Retina (tissue), 1 donor: ENCODE data around the gene PAOX.

Source experiments
- DNase-seq: peaks from one replicate; pipeline ENCODE4 v3.0.0-alpha.2; 2016

PAOX gene

DNA sequence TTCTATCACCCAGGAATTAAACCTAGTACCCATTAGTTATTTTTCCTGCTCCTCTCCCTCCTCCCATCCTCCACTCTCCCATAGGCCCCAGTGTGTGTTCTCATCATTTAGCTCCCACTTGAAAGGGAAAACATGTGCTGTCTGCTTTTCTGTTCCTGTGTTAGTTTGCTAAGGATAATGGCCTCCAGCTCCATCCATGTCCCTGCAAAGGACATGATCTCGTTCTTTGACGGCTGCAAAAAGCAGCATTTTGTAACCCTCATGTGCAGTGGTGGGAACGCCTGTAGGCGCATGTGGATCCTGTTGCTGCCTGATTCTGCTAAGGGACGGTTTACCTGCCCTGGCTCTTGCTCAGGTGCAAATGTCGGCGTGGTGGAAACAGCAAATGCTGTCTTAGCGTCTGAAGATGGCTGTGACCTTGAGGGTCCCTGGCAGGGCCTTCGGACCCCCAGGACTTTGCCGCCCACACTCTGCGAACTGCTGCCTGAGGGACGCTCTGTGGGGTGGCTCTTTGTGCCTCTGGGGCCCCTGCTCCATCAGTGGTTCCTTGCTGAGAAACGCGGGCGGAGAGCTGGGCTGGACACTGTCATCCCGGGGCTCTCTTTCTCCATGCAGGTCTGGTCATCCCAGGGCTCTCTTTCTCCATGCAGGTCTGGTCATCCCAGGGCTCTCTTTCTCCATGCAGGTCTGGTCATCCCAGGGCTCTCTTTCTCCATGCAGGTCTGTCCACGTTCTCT is 9.3 kb downstream of the PAOX start:
- no peak for DNase-seq

DNA sequence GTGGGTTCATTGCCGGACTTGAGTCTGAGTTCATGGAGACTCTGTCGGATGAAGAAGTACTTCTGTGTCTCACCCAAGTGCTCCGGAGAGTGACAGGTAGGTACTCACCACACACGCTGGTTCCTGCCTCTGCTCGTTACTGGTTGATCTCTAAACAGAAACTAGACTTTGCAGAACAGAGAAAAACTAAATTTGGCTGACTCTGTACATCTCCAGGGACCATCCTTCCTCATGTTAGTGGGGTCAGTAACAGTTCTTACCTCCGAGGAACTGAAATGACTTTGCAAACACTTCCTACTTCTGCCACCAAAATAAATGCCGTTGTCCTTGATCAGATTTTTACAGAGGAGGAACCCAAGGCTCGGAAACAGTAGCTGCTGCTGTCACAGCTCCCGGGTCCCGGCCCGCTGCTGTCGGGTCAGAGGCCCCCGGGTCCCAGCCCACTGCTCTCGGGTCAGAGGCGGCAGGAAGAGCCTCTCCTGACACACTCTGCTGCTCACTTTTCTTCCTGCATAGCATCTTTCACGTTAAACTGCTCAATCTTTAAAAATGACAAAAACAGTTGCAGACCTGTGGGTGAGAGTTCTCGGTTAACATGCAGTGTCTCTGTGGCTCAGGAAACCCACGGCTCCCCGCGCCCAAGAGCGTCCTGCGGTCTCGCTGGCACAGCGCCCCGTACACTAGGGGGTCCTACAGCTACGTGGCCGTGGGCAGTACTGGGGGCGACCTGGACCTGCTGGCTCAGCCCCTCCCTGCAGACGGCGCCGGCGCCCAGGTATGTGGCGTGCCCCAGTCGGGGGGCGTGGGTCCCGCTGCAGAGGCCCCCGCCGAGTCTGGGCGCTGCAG is 10.1 kb downstream of the PAOX start:
- no peak for DNase-seq

DNA sequence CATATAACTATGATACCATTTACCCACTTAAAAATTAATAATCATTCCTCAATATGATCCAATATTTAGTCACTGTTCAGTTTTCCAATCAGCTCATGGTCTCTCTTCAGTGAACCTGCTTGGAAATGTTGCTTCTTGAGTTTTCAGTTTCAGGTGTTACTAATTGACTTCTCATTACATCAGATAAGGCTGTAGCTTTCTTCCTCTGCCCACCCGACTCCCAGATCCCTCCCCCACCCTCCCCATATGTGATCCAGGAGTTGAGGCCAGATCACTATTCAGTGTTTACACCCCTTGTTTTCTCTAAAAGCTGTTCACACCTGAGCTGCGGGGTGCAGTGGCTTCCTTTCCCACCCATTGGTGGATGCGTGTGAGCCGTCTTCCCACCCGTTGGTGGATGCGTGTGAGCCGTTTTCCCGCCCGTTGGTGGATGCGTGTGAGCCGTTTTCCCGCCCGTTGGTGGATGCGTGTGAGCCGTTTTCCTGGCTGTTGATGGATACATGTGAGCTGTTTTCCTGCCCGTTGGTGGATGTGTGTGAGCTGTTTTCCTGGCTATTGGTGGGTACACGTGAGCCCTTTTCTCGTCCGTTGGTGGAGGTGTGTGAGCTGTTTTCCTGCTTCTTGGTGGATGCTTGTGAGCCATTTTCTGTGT is 11.7 kb downstream of the PAOX start:
- DNase-seq: no peak

DNA sequence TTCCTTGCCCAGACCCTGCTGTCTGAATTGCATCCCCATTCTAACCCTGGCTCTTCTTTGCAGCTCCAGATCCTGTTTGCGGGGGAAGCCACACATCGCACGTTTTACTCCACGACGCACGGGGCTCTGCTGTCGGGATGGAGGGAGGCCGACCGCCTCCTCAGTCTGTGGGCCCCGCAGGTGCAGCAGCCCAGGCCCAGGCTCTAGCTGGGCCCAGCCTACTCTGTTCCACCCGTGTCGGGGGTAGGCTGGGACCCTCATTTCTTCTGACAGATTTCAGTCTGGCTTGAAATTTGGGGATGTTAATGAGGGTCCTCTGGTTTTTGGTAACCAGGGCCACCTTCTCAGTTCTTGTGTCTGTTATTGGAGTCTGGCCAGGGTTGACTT is 12.2 kb downstream of the PAOX start:
- no peak for DNase-seq

DNA sequence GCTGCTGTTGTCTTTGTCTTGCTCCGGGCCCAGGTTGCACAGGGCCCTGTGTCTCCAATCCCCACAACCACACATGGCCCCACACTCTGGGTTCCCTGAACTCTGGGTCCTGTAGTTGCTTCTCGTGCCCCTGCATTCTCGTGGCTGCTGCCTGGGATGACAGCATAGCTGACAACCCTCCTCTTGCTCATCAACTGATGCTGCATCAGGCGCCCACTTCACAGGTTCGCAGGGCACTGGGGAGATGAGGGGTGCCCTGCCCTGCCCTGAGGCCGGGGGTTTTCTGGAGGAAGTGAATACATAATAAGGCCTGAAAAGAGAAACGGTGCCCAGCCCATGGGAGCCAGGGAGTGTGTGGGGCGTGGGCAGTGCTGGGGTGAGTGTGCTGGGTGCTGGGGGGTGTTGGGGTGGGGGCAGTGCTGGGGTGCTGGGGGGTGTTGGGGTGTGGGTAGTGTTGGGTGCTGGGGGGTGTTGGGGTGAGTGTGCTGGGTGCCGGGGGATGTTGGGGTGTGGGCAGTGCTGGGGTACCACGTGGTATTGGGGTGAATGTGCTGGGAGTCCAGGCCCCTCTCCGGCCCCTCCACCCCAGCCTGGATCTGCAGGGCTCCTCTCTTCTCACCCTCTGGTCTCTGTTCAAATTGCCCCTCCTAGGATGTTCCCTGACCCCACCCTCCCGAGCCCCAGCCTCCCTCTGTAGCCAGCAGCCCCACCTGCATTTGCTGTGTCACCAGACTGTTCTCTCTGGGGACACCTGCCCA is 12.9 kb downstream of the PAOX start:
- no peak for DNase-seq

DNA sequence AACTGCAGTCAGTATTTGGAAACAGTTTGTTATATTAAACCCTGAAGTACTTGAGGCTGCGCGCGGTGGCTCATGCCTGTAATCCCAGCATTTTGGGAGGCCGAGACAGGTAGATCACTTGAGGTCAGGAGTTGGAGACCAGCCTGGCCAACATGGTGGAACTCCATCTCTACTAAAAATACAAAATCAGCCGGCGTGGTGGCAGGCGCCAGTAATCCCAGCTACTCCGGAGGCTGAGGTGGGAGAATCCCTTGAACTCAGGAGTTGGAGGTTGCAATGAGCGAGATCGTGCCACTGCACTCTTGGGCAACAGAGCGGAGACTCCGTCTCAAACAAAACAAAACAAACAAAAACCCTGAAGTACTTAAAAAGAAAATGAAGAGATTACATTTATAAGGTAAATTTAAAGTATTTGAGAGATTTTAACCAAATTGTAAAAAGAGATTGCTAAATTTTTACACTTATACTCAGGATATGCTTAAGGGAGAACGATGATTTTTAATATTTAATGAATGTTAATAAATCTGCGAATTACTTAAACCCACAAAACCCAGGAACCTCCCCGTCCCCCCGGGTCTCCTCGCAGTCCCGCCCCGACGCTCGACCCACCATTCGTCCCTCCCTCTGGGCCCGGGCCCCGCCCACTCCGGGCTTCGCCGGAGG is 14.5 kb downstream of the PAOX start:
- DNase-seq: no peak

DNA sequence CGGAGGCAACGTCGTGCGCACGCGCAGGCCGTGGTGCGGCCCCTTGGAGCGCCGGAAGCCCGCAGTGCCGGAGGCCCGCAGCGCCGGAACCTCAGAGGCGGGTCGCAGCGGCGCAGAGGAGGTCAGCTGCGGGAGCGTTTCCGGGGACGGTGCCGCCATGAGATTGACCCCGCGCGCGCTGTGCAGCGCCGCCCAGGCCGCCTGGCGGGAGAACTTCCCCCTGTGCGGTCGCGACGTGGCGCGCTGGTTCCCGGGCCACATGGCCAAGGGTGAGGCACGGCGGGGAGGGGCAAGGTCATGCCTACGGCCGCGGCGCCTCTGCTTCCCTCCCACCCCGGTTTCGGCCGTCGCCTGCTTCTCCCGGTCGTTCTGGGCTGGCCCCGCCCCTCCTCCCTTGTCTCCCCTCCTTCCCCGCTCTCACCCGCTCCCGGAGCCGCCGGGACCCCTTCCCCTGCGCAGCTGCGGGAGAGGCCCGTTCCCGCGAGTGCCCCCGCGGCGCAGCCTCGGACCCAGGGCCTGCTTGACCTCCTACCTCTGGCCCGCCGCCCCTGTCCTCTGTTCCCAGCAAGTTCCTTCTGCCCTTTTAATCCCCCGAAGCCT is 15.1 kb downstream of the PAOX start, which contains the start of gene MTG1:
Gene MTG1 (plus strand): TSS at position 94 of the 600 bp plus-strand sequence. CDS start 64 bp downstream, at position 158.
- DNase-seq: peak; percentile 96

DNA sequence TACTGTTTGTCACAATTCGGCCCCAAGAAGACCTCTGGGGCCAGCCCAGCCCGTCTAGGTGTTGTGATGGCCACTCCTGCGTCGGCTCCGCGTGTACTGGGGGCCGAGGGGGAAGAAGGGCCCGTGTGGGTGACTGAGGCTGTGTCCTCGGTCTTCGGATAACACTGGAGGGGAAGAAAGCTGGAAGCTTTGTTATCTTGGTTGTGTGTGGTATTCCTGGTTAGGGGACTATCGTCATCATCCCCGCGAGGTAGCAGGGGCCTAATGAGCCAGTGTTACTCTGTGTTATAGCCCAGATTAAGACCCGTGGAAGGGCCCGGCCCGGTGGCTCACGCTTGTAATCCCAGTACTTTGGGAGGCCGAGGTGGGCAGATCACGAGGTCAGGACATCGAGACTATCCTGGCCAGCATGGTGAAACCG is 15.7 kb downstream of the PAOX start:
- DNase-seq: no peak

DNA sequence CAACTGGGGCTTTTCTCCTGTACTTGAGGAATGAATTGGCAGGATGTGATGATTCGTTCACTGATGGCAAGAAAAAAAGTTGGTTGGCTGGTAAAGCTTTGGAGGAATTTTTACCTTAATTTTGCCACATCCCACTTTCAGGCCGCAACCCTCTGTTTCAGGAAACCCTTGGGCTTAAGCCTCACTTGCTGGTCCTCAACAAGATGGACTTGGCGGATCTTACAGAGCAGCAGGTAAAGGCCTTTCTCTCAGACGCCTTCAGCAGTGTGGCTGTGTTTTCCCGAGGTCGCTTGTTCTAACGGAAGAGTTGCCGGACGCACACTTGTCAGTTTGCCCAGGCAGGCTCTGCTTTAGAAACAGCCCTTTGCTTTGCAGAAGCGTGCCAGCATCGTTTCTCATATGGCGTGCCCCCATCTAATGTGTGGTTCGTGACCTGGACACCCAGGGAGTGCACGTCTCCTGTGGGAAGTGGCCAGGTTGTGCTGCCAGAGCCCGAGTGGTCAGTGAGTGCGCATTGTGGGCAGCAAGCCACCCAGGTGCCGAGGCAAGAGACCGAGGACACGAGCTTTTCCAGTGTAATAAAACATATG is 17.1 kb downstream of the PAOX start:
- no peak for DNase-seq

DNA sequence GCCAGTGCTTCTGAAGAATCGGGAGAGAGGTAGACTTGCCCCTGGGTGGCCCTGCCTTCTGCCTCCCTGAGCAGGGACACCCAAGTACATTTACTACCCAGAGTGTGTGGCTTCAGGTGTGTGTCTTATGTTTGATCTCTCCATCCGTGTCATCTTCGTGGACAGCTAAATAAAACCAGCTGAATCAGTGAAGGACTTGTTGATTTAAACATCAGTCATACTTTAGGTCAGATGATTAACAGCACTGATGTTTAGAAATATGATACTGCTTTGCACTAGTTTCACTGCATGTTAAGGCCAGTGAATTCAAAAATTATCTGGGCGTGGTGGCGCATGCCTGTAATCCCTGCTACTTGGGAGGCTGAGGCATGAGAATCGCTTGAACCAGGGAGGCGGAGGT is 18.9 kb downstream of the PAOX start:
- DNase-seq: no peak

DNA sequence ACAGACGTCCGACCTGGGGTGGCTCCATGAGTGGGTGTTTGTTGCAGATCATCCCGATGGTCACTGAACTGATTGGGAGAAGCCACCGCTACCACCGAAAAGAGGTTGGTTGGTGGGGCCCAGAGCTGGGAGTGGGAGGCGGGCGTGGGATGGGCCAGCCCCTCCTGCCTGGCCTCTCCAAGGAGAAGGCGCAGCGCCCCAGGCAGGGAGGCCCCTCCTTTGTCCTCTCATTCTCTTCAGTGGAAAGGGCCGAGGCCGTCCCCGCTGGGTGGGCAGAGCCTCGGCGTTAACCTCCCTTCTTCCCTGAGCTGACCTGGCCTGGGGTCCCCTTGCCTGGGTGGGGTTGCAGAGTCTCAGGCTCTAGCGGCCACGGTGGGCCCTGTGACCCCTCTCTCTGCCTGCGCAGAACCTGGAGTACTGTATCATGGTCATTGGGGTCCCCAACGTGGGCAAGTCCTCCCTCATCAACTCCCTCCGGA is 20.1 kb downstream of the PAOX start:
- DNase-seq: no peak

DNA sequence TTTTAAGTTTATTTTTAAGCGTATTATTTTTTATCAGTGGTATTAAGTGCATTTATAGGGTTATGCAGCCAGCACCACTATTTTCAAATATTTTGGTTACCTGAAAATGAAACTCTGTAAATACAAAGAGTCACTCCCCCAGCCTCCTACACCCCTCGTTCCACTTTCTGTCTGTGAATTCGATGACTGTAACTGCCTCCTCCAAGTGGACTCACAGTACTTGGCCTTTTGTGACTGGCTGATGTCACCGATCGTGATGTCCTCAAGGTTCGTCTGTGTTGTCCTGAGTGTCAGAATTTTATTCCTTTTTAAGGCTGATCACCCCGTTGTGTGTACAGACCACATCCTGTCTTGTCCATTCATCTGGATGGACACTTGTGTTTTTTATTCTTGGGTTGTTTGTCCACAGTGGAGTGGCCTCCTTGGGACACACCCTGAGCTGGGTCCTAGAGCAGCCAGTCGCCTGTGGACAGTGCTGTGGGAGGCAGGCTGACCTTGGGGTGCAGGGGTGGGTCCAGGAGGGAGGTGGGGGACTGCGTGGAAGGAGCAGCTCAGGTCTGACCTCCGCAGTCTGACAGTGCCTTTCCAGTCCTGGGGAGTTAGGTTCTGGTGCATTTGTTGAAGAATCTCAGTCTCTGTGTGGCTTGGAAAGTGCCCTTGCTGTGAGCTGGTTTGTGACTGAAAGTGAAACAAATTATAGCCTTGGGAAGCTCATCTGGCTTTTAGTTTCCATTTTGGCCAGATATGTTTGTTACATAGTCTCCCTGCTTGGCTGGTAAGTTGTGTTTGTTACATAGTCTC is 21.8 kb downstream of the PAOX start:
- no peak for DNase-seq

DNA sequence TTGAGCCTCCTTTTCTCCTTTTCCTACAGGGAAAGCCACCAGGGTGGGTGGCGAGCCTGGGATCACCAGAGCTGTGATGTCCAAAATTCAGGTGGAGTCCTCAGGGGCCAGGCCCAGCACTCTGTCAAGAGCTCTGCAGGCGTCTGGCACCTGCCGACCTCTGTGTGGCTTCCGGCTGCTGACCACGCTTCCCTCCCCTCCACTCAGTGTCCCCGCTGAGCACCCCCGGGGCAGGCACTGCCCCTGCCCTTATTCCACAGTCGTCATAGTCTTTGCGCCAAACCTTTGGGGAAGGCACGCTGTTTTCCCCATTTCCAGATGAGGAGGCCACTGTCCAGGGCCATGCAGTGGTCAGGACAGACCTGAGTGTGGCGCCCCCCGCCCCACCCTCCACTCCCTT is 22.4 kb downstream of the PAOX start:
- DNase-seq: no peak

DNA sequence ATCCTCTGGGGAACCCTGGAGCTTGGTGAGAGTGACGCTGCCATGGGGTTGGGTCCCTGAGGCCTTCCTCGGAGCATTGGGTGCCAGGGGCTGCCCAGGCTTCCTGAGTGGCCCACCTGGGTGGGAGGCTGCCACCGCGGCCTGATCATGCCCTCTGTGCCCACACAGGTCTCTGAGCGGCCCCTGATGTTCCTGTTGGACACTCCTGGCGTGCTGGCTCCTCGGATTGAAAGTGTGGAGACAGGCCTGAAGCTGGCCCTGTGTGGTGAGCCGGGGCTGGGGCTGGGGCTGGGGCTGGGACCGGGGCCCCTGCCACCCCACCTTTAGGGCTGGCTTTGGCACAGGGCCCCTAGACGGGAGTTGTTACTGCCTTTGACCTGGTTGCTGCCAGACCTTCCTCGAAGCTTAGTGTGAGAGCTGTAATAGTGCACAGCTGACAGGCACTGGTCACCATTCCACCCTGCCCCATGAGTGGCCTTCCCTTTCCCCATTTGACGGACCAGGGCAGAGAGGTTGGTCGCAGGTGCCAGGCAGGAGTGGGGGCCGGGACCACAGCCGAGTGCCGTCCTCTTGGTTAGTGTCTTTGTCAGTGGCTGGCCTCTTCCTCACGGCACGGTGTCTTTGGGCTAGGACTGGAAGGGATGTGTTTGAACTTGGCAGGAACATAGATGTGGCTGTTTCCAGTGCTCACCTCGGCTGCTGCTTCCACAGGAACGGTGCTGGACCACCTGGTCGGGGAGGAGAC is 23.1 kb downstream of the PAOX start:
- DNase-seq: no peak

DNA sequence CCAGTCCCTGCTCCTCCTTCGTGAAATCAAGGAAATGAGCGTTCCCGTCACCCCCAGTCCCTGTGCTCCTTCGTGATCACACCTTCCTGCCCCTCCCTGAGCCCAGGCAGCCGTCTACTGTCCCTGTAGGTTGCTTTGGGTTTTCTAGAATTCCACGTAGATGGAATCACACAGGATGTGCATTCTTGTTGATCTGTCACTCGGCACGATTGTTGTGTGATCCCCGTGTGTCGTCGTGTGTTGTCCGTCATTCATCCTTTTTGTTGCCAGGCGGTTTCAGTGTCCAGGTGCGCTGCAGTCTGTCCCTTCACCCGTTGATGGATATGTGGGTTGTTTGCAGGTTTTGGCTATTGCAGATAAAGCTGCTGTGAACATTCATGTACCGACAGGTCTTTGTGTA is 24.3 kb downstream of the PAOX start:
- no peak for DNase-seq

DNA sequence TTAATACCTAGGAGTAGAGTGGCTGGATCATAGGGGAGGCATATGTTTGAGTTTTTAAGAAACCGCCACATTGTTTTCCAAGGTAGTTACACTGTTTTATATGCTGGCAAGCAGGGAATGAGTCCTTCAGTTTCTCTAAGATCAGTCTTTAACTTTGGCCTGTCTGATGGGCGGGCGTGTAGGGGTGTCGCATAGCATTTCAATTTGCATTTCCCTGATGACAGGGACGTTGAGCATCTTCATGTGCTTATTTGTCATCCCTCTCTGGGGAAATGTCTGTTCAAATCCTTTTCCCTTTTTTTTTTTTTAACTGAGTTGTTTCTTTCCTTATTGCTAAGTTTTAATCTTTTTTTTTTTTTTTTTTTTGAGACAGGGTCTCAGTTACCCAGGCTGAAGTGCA is 24.7 kb downstream of the PAOX start:
- DNase-seq: no peak

DNA sequence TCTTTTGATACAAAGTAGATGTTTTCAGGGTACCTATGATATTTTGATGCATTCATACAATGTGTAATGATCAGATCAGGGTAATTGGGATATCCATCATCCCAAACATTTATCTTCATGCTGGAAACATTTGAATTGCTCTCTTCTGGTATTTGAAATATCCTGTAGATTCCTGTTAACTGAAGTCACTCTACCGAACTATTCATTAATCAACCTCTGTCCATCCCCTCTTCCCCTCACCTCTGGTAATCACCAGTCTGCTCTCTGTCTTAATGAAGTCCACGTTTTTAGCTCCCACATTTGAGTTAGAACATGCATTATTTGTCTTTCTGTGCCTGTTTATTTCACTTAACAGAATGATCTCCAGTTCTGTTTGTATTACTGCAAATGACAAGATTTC is 26.2 kb downstream of the PAOX start:
- no peak for DNase-seq

DNA sequence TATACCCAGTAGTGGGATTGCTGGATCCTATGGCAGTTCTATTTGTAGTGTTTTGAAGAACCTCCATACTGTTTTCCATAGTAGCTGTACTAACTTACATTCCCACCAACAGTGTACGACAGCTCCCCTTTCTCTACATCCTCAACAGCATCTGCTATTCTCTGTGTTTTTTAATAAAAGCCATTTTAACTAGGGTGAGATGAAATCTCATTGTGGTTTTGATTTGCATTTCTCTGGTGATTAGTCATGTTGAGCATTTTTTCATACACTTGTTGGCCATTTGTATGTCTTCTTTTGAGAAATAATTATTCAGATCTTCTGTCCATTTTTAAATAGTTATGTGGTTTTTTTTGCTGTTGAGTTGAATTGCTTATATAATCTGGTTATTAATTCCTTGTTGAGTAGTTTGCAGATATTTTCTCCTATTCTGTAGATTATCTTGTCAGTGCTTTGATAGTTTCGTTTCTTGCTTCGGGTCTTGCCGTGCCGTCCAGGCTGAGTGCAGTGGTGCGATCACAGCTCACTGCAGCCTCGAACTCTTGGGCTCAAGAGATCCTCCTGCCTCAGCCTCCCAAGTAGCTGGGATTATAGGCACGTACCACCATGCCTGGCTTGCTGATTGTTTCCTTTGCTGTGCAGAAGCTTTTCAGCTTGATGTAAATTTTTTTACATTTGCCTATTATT is 26.9 kb downstream of the PAOX start:
- DNase-seq: no peak
